Coronary artery (tissue), 2 donors: ENCODE measurements around the gene NBEA.

Source experiments
- DNase-seq: peaks from one replicate; pipeline ENCODE4 v3.0.0-alpha.2; 2017; ENCODE audit warnings: low spot score
- H3K27ac ChIP-seq, 2 donors: fragments of 200-600 bp; sonication (generic); one replicate each; pipeline ENCODE4 v1.5.1; 2016 to 2019
- H3K4me3 ChIP-seq: fragments of 200-600 bp; sonication (generic); 2 replicates; pipeline ENCODE4 v1.5.1; 2016; ENCODE audit warnings: mild to moderate bottlenecking, moderate library complexity
- CTCF ChIP-seq: fragments of 200-600 bp; sonication (generic); IDR thresholded peaks from one replicate; pipeline ENCODE4 v1.5.1; 2019; ENCODE audit warnings: antibody characterized with exemption

The NBEA gene

GRCh38 chr13:35496761-35497386 lies 554.8 kb downstream of the NBEA start:
- Histone ChIP-seq H3K27ac (no peak overlapping the region), H3K4me3 (no peak overlapping the region)
- TF ChIP-seq CTCF: no peak
- DNase-seq: no peak

- no peak for DNase-seq
- Histone ChIP-seq H3K4me3 (no peak overlapping the region), H3K27ac (no peak overlapping the region)
- no peak for TF ChIP-seq CTCF
Observed at GRCh38 chr13:35498231-35498630, 556.2 kb downstream of the NBEA start.

- no peak for TF ChIP-seq CTCF
- no peak for DNase-seq
- Histone ChIP-seq H3K27ac (no peak overlapping the region), H3K4me3 (no peak overlapping the region)
Observed at GRCh38 chr13:35499196-35499662, 557.2 kb downstream of the NBEA start.

GRCh38 chr13:35499676-35500075 lies 557.6 kb downstream of the NBEA start:
- Histone ChIP-seq H3K27ac (no peak overlapping the region), H3K4me3 (no peak overlapping the region)
- DNase-seq: no peak
- no peak for TF ChIP-seq CTCF

- Histone ChIP-seq H3K4me3 (no peak overlapping the region), H3K27ac (no peak overlapping the region)
- no peak for DNase-seq
- no peak for TF ChIP-seq CTCF
Observed at GRCh38 chr13:35500144-35500543, 558.1 kb downstream of the NBEA start.

GRCh38 chr13:35501661-35502235 lies 559.7 kb downstream of the NBEA start:
- H3K27ac ChIP-seq: no peak overlapping the region
- no peak overlapping the region for H3K4me3 ChIP-seq
- no peak for TF ChIP-seq CTCF
- DNase-seq: no peak

GRCh38 chr13:35502456-35502855 lies 560.4 kb downstream of the NBEA start:
- DNase-seq: no peak
- TF ChIP-seq CTCF: no peak
- Histone ChIP-seq H3K27ac (no peak overlapping the region), H3K4me3 (no peak overlapping the region)
